Nephron (organoid): ENCODE data around the gene ASCC1.

Experiments used
- H3K27ac Mint-ChIP-seq, 3 experiments: 2 replicates each; pipeline ENCODE4 v1.8.0; 2020; ENCODE audit warnings: mixed read lengths in 3 of 3, mild to moderate bottlenecking in 2 of 3, moderate library complexity in 1 of 3
- H3K27me3 Mint-ChIP-seq: 2 replicates; pipeline ENCODE4 v1.8.0; 2021; ENCODE audit warnings: low read depth, mild to moderate bottlenecking, moderate library complexity, mixed read lengths
- H3K36me3 Mint-ChIP-seq: 2 replicates; pipeline ENCODE4 v1.8.0; 2020; ENCODE audit warnings: low read depth, mixed read lengths
- H3K4me1 Mint-ChIP-seq: 2 replicates; pipeline ENCODE4 v1.8.0; 2020; ENCODE audit warnings: mixed read lengths
- H3K4me3 Mint-ChIP-seq, 3 experiments: 2 replicates each; pipeline ENCODE4 v1.8.0; 2020; ENCODE audit warnings: mild to moderate bottlenecking in 3 of 3, mixed read lengths in 3 of 3, moderate library complexity in 2 of 3
- H3K9me3 Mint-ChIP-seq: 2 replicates; pipeline ENCODE4 v1.8.0; 2020; ENCODE audit warnings: mixed read lengths
- TF ChIP-seq, protein P1 (sequence below), 3 experiments: fragments of 200-600 bp; sonication (generic); IDR thresholded peaks; one replicate each; pipeline ENCODE4 v1.5.0; 2021; ENCODE audit warnings: antibody characterized with exemption in 3 of 3; ENCODE audit not compliant: unreplicated experiment in 3 of 3

ASCC1 gene

DNA sequence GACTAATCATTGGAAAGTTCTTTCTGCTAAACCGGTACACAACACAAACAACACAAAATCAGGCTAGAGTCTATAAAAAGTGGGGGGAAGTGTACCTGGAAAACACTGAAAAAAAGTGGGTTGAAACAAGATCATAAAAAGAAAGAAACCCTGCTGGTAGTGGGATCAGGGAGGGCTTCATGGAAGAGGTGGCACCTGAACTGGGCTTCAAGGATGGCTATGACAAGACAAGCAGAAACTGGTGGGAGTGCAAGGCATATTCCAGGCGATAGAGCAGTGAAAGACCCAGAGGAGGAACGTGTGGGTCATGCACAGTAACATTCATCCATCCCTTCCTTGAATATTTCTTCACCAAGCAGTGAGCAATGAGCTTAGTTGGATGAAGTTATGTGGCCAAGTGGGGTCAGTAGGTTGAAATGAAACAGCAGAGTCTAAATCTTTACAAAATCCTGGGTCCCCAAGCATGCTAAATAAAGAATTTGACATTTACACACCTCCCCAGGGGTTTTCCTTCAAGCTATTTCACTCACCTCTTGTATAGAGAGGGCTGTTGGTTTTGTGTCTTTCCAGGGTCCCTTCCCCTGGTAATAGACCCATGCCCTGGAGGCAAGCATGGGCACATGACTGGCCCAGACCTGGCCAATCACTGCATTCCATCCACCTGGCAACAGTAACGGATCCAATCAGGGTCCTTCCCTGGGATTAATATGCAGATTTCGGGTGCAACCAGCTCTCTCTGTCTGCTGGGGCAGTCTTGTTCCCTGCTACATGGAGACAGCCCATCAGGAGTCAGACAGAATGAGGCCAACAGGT, 165.9 kb downstream of the ASCC1 start:
- no peak overlapping the region for H3K27ac Mint-ChIP-seq
- no peaks in the 10 kb centered on the region for H3K27me3 Mint-ChIP-seq
- no peaks in the 10 kb centered on the region for H3K36me3 Mint-ChIP-seq
- peaks cover 11% of the 10 kb centered on the region for H3K9me3 Mint-ChIP-seq
- TF ChIP-seq, protein P1, sequence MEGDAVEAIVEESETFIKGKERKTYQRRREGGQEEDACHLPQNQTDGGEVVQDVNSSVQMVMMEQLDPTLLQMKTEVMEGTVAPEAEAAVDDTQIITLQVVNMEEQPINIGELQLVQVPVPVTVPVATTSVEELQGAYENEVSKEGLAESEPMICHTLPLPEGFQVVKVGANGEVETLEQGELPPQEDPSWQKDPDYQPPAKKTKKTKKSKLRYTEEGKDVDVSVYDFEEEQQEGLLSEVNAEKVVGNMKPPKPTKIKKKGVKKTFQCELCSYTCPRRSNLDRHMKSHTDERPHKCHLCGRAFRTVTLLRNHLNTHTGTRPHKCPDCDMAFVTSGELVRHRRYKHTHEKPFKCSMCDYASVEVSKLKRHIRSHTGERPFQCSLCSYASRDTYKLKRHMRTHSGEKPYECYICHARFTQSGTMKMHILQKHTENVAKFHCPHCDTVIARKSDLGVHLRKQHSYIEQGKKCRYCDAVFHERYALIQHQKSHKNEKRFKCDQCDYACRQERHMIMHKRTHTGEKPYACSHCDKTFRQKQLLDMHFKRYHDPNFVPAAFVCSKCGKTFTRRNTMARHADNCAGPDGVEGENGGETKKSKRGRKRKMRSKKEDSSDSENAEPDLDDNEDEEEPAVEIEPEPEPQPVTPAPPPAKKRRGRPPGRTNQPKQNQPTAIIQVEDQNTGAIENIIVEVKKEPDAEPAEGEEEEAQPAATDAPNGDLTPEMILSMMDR (IDR thresholded peaks at IDR 0.05; ENCODE audit: unreplicated experiment in 3 of 3), result no peak
- H3K4me3 Mint-ChIP-seq, result no peak overlapping the region
- peaks cover 7% of the 10 kb centered on the region for H3K4me1 Mint-ChIP-seq

DNA sequence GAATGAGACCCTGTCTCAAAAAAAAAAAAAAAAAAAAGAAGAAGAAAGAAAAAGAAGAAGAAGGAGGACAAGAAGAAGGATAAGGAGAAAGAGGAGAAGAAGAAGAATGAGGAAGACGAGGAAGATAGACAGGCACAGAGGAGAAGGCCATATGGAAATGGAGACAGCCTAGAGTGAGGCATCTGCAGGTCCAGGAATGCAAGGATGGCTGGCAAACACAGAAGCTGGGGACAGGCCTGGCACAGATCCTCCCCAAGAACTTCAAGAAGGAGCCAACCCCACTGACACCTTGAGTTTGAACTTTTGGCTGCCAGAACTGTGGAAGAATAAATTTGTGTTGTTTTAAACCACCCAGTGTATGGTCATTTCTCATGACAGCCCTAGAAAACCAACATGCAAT, 166.6 kb downstream of the ASCC1 start:
- peaks cover 13% of the 10 kb centered on the region for H3K4me1 Mint-ChIP-seq
- TF ChIP-seq, protein P1 (IDR thresholded peaks at IDR 0.05; ENCODE audit: unreplicated experiment in 3 of 3), result no peak
- peaks cover 11% of the 10 kb centered on the region for H3K9me3 Mint-ChIP-seq
- no peaks in the 10 kb centered on the region for H3K27me3 Mint-ChIP-seq
- H3K36me3 Mint-ChIP-seq, result no peaks in the 10 kb centered on the region
- H3K4me3 Mint-ChIP-seq, result no peak overlapping the region
- no peak overlapping the region for H3K27ac Mint-ChIP-seq

GRCh38 chr10:72048450-72049124, 167.5 kb downstream of the ASCC1 start:
- Mint-ChIP-seq H3K36me3 (no peaks in the 10 kb centered on the region), H3K27ac (peak overlapping the region in 2 of 3 experiments; percentile 56 to 84), H3K4me1 (peaks cover 14% of the 10 kb centered on the region), H3K9me3 (peaks cover 11% of the 10 kb centered on the region), H3K4me3 (no peak overlapping the region), H3K27me3 (no peaks in the 10 kb centered on the region)
- TF ChIP-seq, protein P1 (IDR thresholded peaks at IDR 0.05; ENCODE audit: unreplicated experiment in 3 of 3), result peak; percentile 99
